Breast epithelium (tissue), 4 donors: Measurements from ENCODE around the gene XPO1. TPM values are rescaled to one million over a fixed set of nuclear protein-coding genes. Genes with fewer than 3 reads are reported as not detected.
"Not testable (repeated sequence)": the region's sequence is repeated elsewhere in the genome, so short reads cannot be mapped to it uniquely, and the experiment has no call there.

ENCODE experiments used
- DNase-seq, 2 donors: peaks; one replicate each; pipeline ENCODE4 v3.0.0-alpha.2; 2019; ENCODE audit warnings: low spot score in 2 of 2
- H3K27ac ChIP-seq, 2 donors: fragments of 200-600 bp; sonication (generic) in 1 of 2; one replicate each; pipeline ENCODE4 v1.5.1; 2016 to 2019; ENCODE audit warnings: mild to moderate bottlenecking in 1 of 2
- H3K27me3 ChIP-seq, 2 donors: fragments of 200-600 bp; sonication (generic) in 1 of 2; one replicate each; pipeline versions ENCODE4 v1.5.1 to v1.6.0; 2017 to 2019; ENCODE audit warnings: control low read depth in 1 of 2, mild to moderate bottlenecking in 1 of 2
- H3K36me3 ChIP-seq: fragments of 200-600 bp; one replicate; pipeline ENCODE4 v1.5.1; 2019
- H3K4me1 ChIP-seq, 2 donors: fragments of 200-600 bp; sonication (generic); one replicate each; pipeline ENCODE4 v1.5.1; 2016 to 2019; ENCODE audit warnings: control low read depth in 1 of 2
- H3K4me3 ChIP-seq, 3 donors: fragments of 200-600 bp; sonication (generic); 1 replicate in 2 of 3; 2 replicates in 1 of 3; pipeline ENCODE4 v1.5.1; 2016 to 2019; ENCODE audit warnings: mild to moderate bottlenecking in 3 of 3, moderate library complexity in 2 of 3
- H3K9me3 ChIP-seq, 2 donors: fragments of 200-600 bp; sonication (generic) in 1 of 2; one replicate each; pipeline ENCODE4 v1.5.1; 2016 to 2019; ENCODE audit warnings: control low read depth in 1 of 2
- POLR2A ChIP-seq: fragments of 450-650 bp; IDR thresholded peaks from one replicate; pipeline ENCODE4 v1.6.1; 2016; ENCODE audit warnings: antibody characterized with exemption, mild to moderate bottlenecking, moderate library complexity
- POLR2AphosphoS5 ChIP-seq, 3 donors: sonication (generic); formaldehyde crosslinking; IDR thresholded peaks; one replicate each; pipeline ENCODE4 v1.6.1; 2017; ENCODE audit warnings: antibody characterized with exemption in 3 of 3
- intact Hi-C: fragments of 100-400 bp; cut with DNase I; formaldehyde crosslinking; loops from one replicate; pipeline ENCODE4 v1.15.1; 2023; ENCODE audit warnings: low total_unique reads
- total RNA-seq, 3 donors: library from RNA; depleted of rRNA; stranded (reverse); fragments of >200 nt; gene quantifications; one replicate each; pipeline ENCODE4 v1.1.0, GENCODE V29; 2016
- TF ChIP-seq, protein P1 (sequence below), 3 donors: fragments of 450-650 bp; IDR thresholded peaks; one replicate each; pipeline ENCODE4 v1.5.1; 2016 to 2017; ENCODE audit warnings: antibody characterized with exemption in 3 of 3, mild to moderate bottlenecking in 3 of 3, moderate library complexity in 3 of 3

The XPO1 gene
- total RNA-seq, 3 donors from 2014 or later, result 76.0 to 137 (median 129) TPM

DNA sequence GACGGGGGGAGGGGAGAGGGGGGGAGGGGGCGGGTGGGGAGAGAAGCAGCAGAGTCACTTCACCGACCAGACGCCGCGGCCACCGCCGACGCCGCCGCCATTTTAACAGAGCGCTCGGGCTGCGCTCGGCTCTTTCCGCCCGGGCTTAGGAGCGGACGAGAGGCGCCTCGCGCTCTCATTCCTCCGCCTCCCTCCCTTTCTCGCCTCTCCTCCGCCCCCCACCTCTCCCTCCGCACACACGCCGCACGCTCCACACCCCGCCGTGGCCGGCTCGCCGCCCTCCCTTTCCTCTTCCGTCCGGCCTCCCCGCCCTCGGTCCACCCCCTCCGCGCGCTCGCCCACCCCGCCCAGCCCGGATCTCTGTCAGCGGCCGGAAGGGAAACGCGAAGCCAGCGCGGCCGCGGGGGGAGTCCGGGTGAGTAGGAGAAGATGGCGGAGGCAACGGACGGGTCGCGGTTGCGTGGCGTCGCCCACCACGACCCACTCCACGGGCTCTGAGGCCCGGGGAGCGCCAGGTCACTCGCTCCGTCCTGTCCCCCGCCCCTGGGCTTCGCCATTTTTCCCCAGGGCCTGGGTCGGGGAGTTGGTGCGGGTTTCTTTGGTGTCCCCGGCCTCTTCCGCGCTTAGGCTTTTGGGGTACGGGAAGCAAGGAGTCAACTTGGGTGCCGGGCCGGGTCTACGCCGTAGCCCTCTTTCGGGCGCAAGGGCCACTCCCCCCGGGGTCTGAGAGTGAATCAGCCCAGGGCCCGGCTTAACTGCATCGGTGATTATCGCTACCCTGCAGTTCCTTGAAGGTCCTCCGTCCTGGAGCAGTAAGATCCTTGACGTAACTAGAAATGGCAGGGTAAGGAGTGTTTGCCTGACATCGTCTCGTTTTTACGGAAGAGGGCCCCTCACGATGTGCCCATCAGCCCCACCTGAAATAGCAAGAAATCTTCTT, 66.9 kb downstream of the XPO1 start, which contains the start of gene USP34:
USP34 (minus strand) TSS at position 123 of the 940 bp plus-strand sequence. CDS start 395 bp downstream, outside the sequence.
- intact Hi-C loops, result no loop called here
- DNase-seq, result peak; percentile 90 to 95
- H3K27ac ChIP-seq, result peak within 1 kb of the TSS; percentile 98 to 99
- H3K36me3 ChIP-seq, result no peaks in the 10 kb centered on the region
- no peaks in the 10 kb centered on the region for H3K27me3 ChIP-seq
- H3K4me3 ChIP-seq, result peak within 1 kb of the TSS; percentile 74 to 91 (median 82)
- no peaks in the 10 kb centered on the region for H3K9me3 ChIP-seq
- H3K4me1 ChIP-seq, result no peaks in the 10 kb centered on the region
- peak; percentile 80 for TF ChIP-seq POLR2A
- peak; percentile 78 to 97 (median 92) for TF ChIP-seq POLR2AphosphoS5 (IDR thresholded peaks at IDR 0.05)
- TF ChIP-seq, protein P1, sequence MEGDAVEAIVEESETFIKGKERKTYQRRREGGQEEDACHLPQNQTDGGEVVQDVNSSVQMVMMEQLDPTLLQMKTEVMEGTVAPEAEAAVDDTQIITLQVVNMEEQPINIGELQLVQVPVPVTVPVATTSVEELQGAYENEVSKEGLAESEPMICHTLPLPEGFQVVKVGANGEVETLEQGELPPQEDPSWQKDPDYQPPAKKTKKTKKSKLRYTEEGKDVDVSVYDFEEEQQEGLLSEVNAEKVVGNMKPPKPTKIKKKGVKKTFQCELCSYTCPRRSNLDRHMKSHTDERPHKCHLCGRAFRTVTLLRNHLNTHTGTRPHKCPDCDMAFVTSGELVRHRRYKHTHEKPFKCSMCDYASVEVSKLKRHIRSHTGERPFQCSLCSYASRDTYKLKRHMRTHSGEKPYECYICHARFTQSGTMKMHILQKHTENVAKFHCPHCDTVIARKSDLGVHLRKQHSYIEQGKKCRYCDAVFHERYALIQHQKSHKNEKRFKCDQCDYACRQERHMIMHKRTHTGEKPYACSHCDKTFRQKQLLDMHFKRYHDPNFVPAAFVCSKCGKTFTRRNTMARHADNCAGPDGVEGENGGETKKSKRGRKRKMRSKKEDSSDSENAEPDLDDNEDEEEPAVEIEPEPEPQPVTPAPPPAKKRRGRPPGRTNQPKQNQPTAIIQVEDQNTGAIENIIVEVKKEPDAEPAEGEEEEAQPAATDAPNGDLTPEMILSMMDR (IDR thresholded peaks at IDR 0.05), result peak in 1 of 3 donors; percentile 17

DNA sequence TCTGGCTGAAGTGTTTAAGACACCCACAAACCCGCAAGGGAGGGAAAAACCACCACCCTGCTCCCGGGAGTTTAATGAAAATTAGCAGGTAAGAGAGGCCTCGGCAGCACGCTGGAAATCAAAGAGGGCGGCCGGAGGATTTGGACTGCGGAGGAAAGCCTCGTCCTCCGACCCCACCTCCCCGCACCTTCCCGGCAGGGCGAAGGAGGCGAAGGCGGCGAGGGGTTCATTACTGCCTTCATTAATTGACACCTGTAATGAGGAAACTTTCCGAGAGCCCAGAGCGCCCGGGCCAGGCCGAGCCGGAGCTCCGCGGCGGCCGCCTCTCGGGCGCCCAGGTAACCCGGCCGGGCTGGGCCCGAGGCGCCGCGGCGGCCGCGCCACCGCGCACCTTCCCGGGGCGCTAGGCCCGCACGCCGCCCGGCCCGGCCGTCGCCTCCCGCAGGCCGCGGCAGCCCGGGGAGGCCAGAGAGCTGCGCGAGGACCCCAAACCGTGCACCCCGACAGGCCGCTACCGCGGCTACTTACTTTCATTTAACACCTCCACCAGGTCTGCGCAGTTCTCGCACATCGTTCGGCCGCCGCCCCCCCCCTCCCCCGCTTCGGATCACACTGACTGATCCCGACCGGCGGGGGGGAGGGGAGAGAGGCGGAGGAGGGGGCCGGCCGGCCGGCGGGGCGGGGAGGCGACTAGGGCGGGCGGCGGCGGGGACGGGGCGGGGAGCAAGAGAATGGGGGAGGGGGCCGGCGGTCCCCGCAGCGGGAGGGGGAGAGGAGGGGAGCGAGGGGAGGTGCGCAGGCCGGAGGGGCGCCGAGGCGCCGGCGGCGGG, 67.8 kb downstream of the XPO1 start:
- Histone ChIP-seq H3K27me3 (no peaks in the 10 kb centered on the region), H3K27ac (peak overlapping the region; percentile 98 to 99), H3K4me3 (peak overlapping the region; percentile 74 to 91 (median 82)), H3K9me3 (no peaks in the 10 kb centered on the region), H3K36me3 (no peaks in the 10 kb centered on the region), H3K4me1 (no peaks in the 10 kb centered on the region)
- DNase-seq, result peak; percentile 78 to 85
- intact Hi-C loops, result no loop called here
- no peak for TF ChIP-seq POLR2A
- TF ChIP-seq POLR2AphosphoS5 (IDR thresholded peaks at IDR 0.05), result peak in 1 of 3 donors; percentile 35

DNA sequence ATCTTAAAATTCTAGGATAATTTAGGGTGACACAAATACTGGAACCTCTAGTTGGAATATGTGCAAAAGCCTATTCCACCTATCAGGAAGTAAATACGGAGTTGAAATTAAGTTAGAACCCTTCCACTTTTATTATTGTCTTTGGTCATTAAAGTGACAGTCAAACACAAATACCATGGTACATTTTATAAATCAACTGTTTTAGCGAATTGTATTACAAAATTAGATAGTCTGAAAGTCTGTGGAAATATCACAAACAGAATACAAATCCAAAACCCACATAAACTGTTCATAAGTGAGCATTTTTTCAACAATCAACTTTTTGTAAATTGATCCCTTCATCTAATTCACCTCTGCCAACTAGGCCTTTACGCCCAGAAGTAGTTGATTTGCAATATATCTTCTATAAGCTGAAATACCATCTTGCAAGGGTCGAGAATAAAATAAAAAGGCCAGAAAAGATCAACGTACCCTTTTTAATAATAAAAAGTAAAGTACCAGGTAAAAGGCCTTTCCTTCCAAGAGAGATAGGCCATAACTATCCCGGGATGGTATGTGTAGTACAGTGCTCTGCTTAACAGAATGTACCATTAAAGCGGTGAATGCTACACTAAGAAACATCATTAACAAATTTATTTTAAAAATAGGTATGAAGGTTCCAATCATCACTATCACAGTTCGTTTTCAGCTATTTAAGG, 68.6 kb downstream of the XPO1 start:
- DNase-seq, result no peak
- Histone ChIP-seq H3K27ac (peak overlapping the region; percentile 98 to 99), H3K4me1 (no peaks in the 10 kb centered on the region), H3K36me3 (no peaks in the 10 kb centered on the region), H3K27me3 (no peaks in the 10 kb centered on the region), H3K9me3 (no peaks in the 10 kb centered on the region), H3K4me3 (peak overlapping the region; percentile 74 to 91 (median 82))
- intact Hi-C loops, result no loop called here
- TF ChIP-seq POLR2AphosphoS5 (IDR thresholded peaks at IDR 0.05) (peak in 1 of 3 donors; percentile 11), POLR2A (no peak)

DNA sequence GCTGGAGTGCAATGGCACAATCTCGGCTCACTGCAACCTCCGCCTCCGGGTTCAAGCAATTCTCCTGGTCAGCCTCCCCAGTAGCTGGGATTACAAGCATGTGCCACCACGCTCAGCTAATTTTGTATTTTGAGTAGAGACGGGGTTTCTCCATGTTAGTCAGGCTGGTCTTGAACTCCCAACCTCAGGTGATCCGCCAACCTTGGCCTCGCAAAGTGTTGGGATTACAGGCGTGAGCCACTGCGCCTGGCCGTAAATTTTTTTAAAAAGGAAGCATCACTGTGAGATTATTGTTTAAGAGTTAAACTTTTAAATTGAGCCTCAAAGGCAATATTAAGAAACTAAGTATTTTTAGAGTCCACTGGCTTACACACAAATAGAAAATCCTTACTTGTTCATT, 69.9 kb downstream of the XPO1 start:
- H3K9me3 ChIP-seq, H3K36me3 ChIP-seq, H3K4me3 ChIP-seq, intact Hi-C loops, DNase-seq, H3K27me3 ChIP-seq, H3K27ac ChIP-seq, H3K4me1 ChIP-seq: not testable (repeated sequence)

DNA sequence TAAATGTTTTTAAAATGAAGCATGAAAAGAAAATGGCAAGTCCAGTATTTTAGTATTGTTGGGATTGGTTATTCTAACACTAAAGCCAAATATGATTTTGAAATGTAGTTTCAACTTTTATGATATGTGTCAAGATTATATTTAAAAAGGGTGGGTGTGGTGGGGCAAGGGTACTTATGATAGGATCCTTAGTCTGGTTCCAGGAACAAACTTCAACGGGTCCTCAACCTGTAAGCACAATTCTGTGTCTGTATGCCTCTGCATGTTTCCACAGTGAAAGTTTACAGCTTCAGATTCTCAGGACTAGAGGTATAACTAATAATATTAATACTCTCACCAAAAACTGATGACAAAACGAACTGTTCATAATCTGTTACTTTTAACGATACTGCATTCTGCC, 73.1 kb downstream of the XPO1 start:
- no peak overlapping the region for H3K27ac ChIP-seq
- no peaks in the 10 kb centered on the region for H3K4me1 ChIP-seq
- no peak overlapping the region for H3K4me3 ChIP-seq
- TF ChIP-seq, protein P1 (IDR thresholded peaks at IDR 0.05), result no peak
- TF ChIP-seq POLR2A (no peak), POLR2AphosphoS5 (IDR thresholded peaks at IDR 0.05) (no peak)
- H3K36me3 ChIP-seq, result no peaks in the 10 kb centered on the region
- DNase-seq, result no peak
- intact Hi-C loops, result no loop called here
- no peaks in the 10 kb centered on the region for H3K9me3 ChIP-seq
- H3K27me3 ChIP-seq, result no peaks in the 10 kb centered on the region
